HS-27A (cell line): ENCODE data around the gene DNAJC30.
"Not testable (repeated sequence)": the region's sequence is repeated elsewhere in the genome, so short reads cannot be mapped to it uniquely, and the experiment has no call there.

Experiments used
- DNase-seq: peaks from one replicate; pipeline ENCODE4 v3.0.0-alpha.2; 2012; ENCODE audit warnings: low read depth, missing footprints

Gene DNAJC30

GRCh38 chr7:73680501-73680900 lies 2.8 kb downstream of the DNAJC30 start:
- no peak for DNase-seq

GRCh38 chr7:73679709-73680108 lies 3.5 kb downstream of the DNAJC30 start:
- DNase-seq, result no peak

GRCh38 chr7:73678862-73679261 lies 4.4 kb downstream of the DNAJC30 start:
- no peak for DNase-seq

- not testable (repeated sequence) for DNase-seq
These were observed 7.2 kb downstream of the DNAJC30 start for GRCh38 chr7:73676062-73676461.

- DNase-seq, result no peak
These were observed 8.7 kb downstream of the DNAJC30 start for GRCh38 chr7:73674468-73675124.

- no peak for DNase-seq
These were observed 11.3 kb downstream of the DNAJC30 start for GRCh38 chr7:73671857-73672445.

GRCh38 chr7:73671322-73671661 lies 12.0 kb downstream of the DNAJC30 start:
- DNase-seq, result no peak

- no peak for DNase-seq
These were observed 13.3 kb downstream of the DNAJC30 start for GRCh38 chr7:73669858-73670385.

GRCh38 chr7:73669288-73669701 lies 14.0 kb downstream of the DNAJC30 start:
- DNase-seq, result no peak

GRCh38 chr7:73668886-73669230 lies 14.4 kb downstream of the DNAJC30 start:
- no peak for DNase-seq

GRCh38 chr7:73668103-73668885 lies 15.0 kb downstream of the DNAJC30 start:
- no peak for DNase-seq

- DNase-seq, result peak; percentile 36
These were observed 15.7 kb downstream of the DNAJC30 start, which contains the start of gene VPS37D for GRCh38 chr7:73667344-73668102. Gene VPS37D, plus strand, starts transcription at chr7:73667831. Its CDS starts 128 bp downstream, at chr7:73667959.

GRCh38 chr7:73663033-73663432 lies 20.2 kb downstream of the DNAJC30 start:
- DNase-seq, result no peak

GRCh38 chr7:73660594-73660993 lies 22.7 kb downstream of the DNAJC30 start:
- not testable (repeated sequence) for DNase-seq

GRCh38 chr7:73659983-73660382 lies 23.3 kb downstream of the DNAJC30 start:
- DNase-seq, result no peak

- DNase-seq, result not testable (repeated sequence)
These were observed 27.9 kb downstream of the DNAJC30 start for GRCh38 chr7:73655309-73655708.

GRCh38 chr7:73652541-73652949 lies 30.7 kb downstream of the DNAJC30 start:
- DNase-seq, result no peak

GRCh38 chr7:73650524-73650923 lies 32.7 kb downstream of the DNAJC30 start:
- no peak for DNase-seq

- DNase-seq, result no peak
These were observed 33.7 kb downstream of the DNAJC30 start for GRCh38 chr7:73649576-73649975.

- no peak for DNase-seq
These were observed 34.5 kb downstream of the DNAJC30 start for GRCh38 chr7:73648593-73649332.
